HCT116 (cell line): ENCODE results near the gene POLR3GL. TPM values are rescaled to one million over a fixed set of nuclear protein-coding genes. Genes with fewer than 3 reads are reported as not detected.

ENCODE experiments used
- ATAC-seq: fragments of 200-7000 bp; cut with Tn5 transposase; 2 replicates; pipeline ENCODE4 v1.9.1; 2020; ENCODE audit warnings: mild to moderate bottlenecking, moderate library complexity
- BruUV-seq: library from RNA; stranded (reverse); fragments of 400-500 nt; replicated peaks from 2 replicates; lab custom pipeline; 2021; lab: Mats Ljungman, UMichigan
- CTCF ChIA-PET: fragments of 300-600 bp; sonication (Branson Sonifier 250); formaldehyde crosslinking; loops from one replicate; lab custom pipeline; 2021; ENCODE audit warnings: antibody characterized with exemption; lab: Charles Lee
- POLR2A ChIA-PET: fragments of 300-600, 350-600 bp; sonication (Branson Sonifier 250); formaldehyde crosslinking; loops from one replicate; lab custom pipeline; 2021; ENCODE audit warnings: antibody characterized with exemption; lab: Charles Lee
- RAD21 ChIA-PET, 2 experiments: fragments of 300-600 bp; sonication (Branson Sonifier 250); formaldehyde crosslinking; loops; one replicate each; lab custom pipeline; 2023; ENCODE audit warnings: low total read pairs in 2 of 2; ENCODE audit not compliant: uncharacterized antibody in 2 of 2, unreplicated experiment in 2 of 2, low non-redundant PET in 1 of 2; lab: Charles Lee
- DNase-seq: peaks from one replicate; pipeline ENCODE4 v3.0.0-alpha.2; 2010; ENCODE audit warnings: low read depth, low spot score
- H2AFZ ChIP-seq: fragments of 200-600 bp; shearing (Covaris generic), sonication (generic); 2 replicates; pipeline ENCODE4 v1.6.1; 2017; ENCODE audit warnings: low read depth, mixed run types, mixed read lengths, antibody characterized with exemption, low read length; ENCODE audit not compliant: poor library complexity, severe bottlenecking
- H3K27ac ChIP-seq: 2 replicates; pipeline ENCODE4 v1.5.1; 2012; ENCODE audit warnings: low read depth, low read length
- H3K27me3 ChIP-seq: fragments of 200-600 bp; sonication (generic); 2 replicates; pipeline ENCODE4 v1.6.1; 2016; ENCODE audit warnings: mixed run types, low read length, mixed read lengths; ENCODE audit not compliant: insufficient read depth
- H3K36me3 ChIP-seq, 2 experiments: fragments of 200-500 bp in 1 of 2; fragments of 200-600 bp in 1 of 2; sonication (Bioruptor generic) in 1 of 2; sonication (generic) in 1 of 2; 2 replicates each; pipeline versions ENCODE4 v1.5.1 to v1.6.1; 2014 to 2016; ENCODE audit warnings: low read length in 2 of 2, inconsistent platforms in 1 of 2, mixed read lengths in 1 of 2, mixed run types in 1 of 2; ENCODE audit not compliant: insufficient read depth in 2 of 2, control insufficient read depth in 1 of 2
- H3K4me1 ChIP-seq, 2 experiments: fragments of 200-600 bp in 1 of 2; sonication (generic) in 1 of 2; 2 replicates each; pipeline versions ENCODE4 v1.5.1 to v1.6.1; 2012 to 2017; ENCODE audit warnings: low read length in 2 of 2, inconsistent platforms in 1 of 2, mild to moderate bottlenecking in 1 of 2, mixed read lengths in 1 of 2, mixed run types in 1 of 2, moderate library complexity in 1 of 2; ENCODE audit not compliant: insufficient read depth in 2 of 2, control insufficient read depth in 1 of 2
- H3K4me2 ChIP-seq: fragments of 200-600 bp; sonication (generic); 2 replicates; pipeline ENCODE4 v1.6.1; 2017; ENCODE audit warnings: mixed run types, low read length, mixed read lengths
- H3K4me3 ChIP-seq, 2 experiments: fragments of 200-600 bp in 1 of 2; sonication (generic) in 1 of 2; replicated peaks in 1 of 2; 2 replicates each; pipeline ENCODE4 v1.5.1; 2011 to 2016; ENCODE audit warnings: low read length in 2 of 2, control low read depth in 1 of 2, low read depth in 1 of 2, mild to moderate bottlenecking in 1 of 2, mixed read lengths in 1 of 2, mixed run types in 1 of 2
- H3K79me2 ChIP-seq: fragments of 200-600 bp; sonication (generic); 2 replicates; pipeline ENCODE4 v1.6.1; 2017; ENCODE audit warnings: mild to moderate bottlenecking, mixed run types, low read length, moderate library complexity, mixed read lengths; ENCODE audit not compliant: insufficient read depth
- H3K9ac ChIP-seq: fragments of 200-600 bp; sonication (generic); 2 replicates; pipeline ENCODE4 v1.6.1; 2016; ENCODE audit warnings: low read length, mixed read lengths
- H3K9me2 ChIP-seq: fragments of 200-600 bp; sonication (generic), shearing (Covaris generic); 2 replicates; pipeline ENCODE4 v1.6.1; 2017; ENCODE audit warnings: mixed run types, mild to moderate bottlenecking, moderate library complexity; ENCODE audit not compliant: insufficient read depth
- H3K9me3 ChIP-seq, 2 experiments: fragments of 200-500 bp in 1 of 2; fragments of 200-600 bp in 1 of 2; sonication (Bioruptor generic) in 1 of 2; sonication (generic) in 1 of 2; 2 replicates each; pipeline ENCODE4 v1.6.1; 2014 to 2017; ENCODE audit warnings: low read length in 2 of 2, mixed read lengths in 2 of 2, inconsistent platforms in 1 of 2, low read depth in 1 of 2, mild to moderate bottlenecking in 1 of 2, mixed run types in 1 of 2, moderate library complexity in 1 of 2; ENCODE audit not compliant: control insufficient read depth in 1 of 2, insufficient read depth in 1 of 2
- H4K20me1 ChIP-seq: fragments of 200-600 bp; sonication (generic), shearing (Covaris generic); 2 replicates; pipeline ENCODE4 v1.6.1; 2017; ENCODE audit warnings: mixed run types, mild to moderate bottlenecking, moderate library complexity; ENCODE audit not compliant: insufficient read depth
- CEBPB ChIP-seq: IDR thresholded peaks from 2 replicates; pipeline ENCODE4 v1.6.1; 2012; ENCODE audit warnings: low read depth
- EGR1 ChIP-seq: IDR thresholded peaks from 2 replicates; pipeline ENCODE4 v1.6.1; 2012; ENCODE audit warnings: low read depth
- EZH2 ChIP-seq: fragments of 200-600 bp; sonication (generic); IDR thresholded peaks from 2 replicates; pipeline ENCODE4 v1.6.1; 2017; ENCODE audit warnings: antibody characterized with exemption, mixed run types
- EZH2phosphoT487 ChIP-seq: fragments of 200-600 bp; IDR thresholded peaks from 2 replicates; pipeline ENCODE4 v1.6.1; 2018; ENCODE audit warnings: antibody characterized with exemption, borderline replicate concordance
- JUND ChIP-seq: IDR thresholded peaks from 2 replicates; pipeline ENCODE4 v1.6.1; 2012
- RAD21 ChIP-seq: IDR thresholded peaks from 2 replicates; pipeline ENCODE4 v1.6.1; 2012; ENCODE audit warnings: low read depth, mild to moderate bottlenecking
- SIN3A ChIP-seq: IDR thresholded peaks from 2 replicates; pipeline ENCODE4 v1.6.1; 2012; ENCODE audit warnings: low read depth
- SP1 ChIP-seq: IDR thresholded peaks from 2 replicates; pipeline ENCODE4 v1.6.1; 2012; ENCODE audit warnings: low read depth
- SRF ChIP-seq: IDR thresholded peaks from 2 replicates; pipeline ENCODE4 v1.6.1; 2012; ENCODE audit warnings: low read depth
- TCF7L2 ChIP-seq: IDR thresholded peaks from 2 replicates; pipeline ENCODE4 v1.7.0; 2011; ENCODE audit warnings: borderline replicate concordance, inconsistent platforms; ENCODE audit not compliant: insufficient read depth, insufficient read length; ENCODE audit errors: extremely low read depth
- YY1 ChIP-seq: IDR thresholded peaks from 2 replicates; pipeline ENCODE4 v1.6.1; 2011; ENCODE audit warnings: low read length, low read depth, moderate library complexity, mild to moderate bottlenecking; ENCODE audit not compliant: insufficient replicate concordance; ENCODE audit errors: extremely low read depth
- ZFX ChIP-seq: fragments of 450-650 bp; IDR thresholded peaks from 2 replicates; pipeline ENCODE4 v1.6.1; 2017
- intact Hi-C: fragments of 100-400 bp; cut with micrococcal nuclease; formaldehyde crosslinking; loops from 2 replicates; pipeline ENCODE4 v1.10.0; 2022
- total RNA-seq: library from RNA; stranded (reverse); gene quantifications from one replicate; pipeline ENCODE4 v1.2.1, GENCODE V29; 2021; ENCODE audit not compliant: unreplicated experiment
- TF ChIP-seq, protein P1 (sequence below): IDR thresholded peaks from 2 replicates; pipeline ENCODE4 v1.6.1; 2012; ENCODE audit warnings: low read depth
- TF ChIP-seq, protein P2 (sequence below): IDR thresholded peaks from 2 replicates; pipeline ENCODE4 v1.6.1; 2012

The POLR3GL gene
- total RNA-seq, 1 experiment from 2014 or later: 17.9 TPM

DNA sequence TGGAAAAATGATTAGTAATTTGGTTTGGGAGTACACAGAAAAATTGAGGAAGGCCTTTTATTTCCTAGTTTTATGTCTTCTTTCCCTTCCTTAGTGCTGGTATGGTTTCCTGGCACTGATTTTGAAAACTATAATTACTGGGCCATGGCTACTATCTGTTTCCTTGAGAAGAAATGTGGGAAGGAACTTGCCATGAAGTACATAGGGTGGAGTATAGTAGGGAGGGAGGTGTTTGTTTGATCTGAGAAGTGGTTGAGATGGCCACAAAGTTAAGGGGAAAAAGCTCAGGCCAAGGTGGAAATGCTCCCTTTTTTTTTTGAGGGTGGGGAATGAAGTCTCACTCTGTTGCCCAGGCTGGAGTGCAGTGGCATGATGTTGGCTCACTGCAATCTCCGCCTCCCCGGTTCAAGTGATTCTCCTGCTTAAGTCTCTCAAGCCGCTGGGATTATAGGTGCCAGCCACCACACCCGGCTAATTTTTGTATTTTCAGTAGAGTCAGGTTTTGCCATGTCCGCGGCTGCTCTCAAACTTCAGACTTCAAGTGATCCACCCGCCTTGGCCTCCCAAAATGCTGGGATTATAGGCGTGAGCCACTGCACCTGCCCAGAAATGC, 45.7 kb downstream of the POLR3GL start:
- peak overlapping the region; percentile 61 for H2AFZ ChIP-seq
- H3K4me1 ChIP-seq: peaks cover 0 to 10% of the 10 kb centered on the region in 2 experiments; a peak in 2 of 4 replicates
- H3K27ac ChIP-seq: no peak overlapping the region
- no TSS peak for BruUV-seq
- no peaks in the 10 kb centered on the region for H3K9me3 ChIP-seq
- intact Hi-C loops: no loop called here
- H3K36me3 ChIP-seq: no peaks in the 10 kb centered on the region
- no peak for DNase-seq
- H4K20me1 ChIP-seq: no peaks in the 10 kb centered on the region
- no peak for ATAC-seq
- RAD21 ChIA-PET: interaction anchor here in 1 of 2 experiments (1.0 kb wide), 1 partner anchor 31 kb away, joined by 3 read pairs; no protein-coding TSS in a partner anchor
- no peak overlapping the region for H3K4me3 ChIP-seq
- H3K27me3 ChIP-seq: no peaks in the 10 kb centered on the region
- H3K9me2 ChIP-seq: no peaks in the 10 kb centered on the region
- POLR2A ChIA-PET: interaction anchor here (1.2 kb wide), 1 partner anchor 31 kb away, joined by 3 read pairs; no protein-coding TSS in a partner anchor
- no peaks in the 10 kb centered on the region for H3K79me2 ChIP-seq
- H3K9ac ChIP-seq: no peak overlapping the region
- no peak overlapping the region for H3K4me2 ChIP-seq
- CTCF ChIA-PET: interaction anchor here (1.0 to 4.7 kb wide), 4 partner anchors 31 to 165 kb away, joined by 4 to 40 read pairs (median 10); partner anchors contain the start of gene NUDT17
- TF ChIP-seq EZH2phosphoT487 (no peak), EGR1 (no peak), SRF (no peak), RAD21 (no peak), ZFX (no peak), SP1 (no peak), SIN3A (no peak), JUND (no peak), TCF7L2 (no peak), EZH2 (no peak), CEBPB (no peak), YY1 (no peak)
- TF ChIP-seq, protein P1, sequence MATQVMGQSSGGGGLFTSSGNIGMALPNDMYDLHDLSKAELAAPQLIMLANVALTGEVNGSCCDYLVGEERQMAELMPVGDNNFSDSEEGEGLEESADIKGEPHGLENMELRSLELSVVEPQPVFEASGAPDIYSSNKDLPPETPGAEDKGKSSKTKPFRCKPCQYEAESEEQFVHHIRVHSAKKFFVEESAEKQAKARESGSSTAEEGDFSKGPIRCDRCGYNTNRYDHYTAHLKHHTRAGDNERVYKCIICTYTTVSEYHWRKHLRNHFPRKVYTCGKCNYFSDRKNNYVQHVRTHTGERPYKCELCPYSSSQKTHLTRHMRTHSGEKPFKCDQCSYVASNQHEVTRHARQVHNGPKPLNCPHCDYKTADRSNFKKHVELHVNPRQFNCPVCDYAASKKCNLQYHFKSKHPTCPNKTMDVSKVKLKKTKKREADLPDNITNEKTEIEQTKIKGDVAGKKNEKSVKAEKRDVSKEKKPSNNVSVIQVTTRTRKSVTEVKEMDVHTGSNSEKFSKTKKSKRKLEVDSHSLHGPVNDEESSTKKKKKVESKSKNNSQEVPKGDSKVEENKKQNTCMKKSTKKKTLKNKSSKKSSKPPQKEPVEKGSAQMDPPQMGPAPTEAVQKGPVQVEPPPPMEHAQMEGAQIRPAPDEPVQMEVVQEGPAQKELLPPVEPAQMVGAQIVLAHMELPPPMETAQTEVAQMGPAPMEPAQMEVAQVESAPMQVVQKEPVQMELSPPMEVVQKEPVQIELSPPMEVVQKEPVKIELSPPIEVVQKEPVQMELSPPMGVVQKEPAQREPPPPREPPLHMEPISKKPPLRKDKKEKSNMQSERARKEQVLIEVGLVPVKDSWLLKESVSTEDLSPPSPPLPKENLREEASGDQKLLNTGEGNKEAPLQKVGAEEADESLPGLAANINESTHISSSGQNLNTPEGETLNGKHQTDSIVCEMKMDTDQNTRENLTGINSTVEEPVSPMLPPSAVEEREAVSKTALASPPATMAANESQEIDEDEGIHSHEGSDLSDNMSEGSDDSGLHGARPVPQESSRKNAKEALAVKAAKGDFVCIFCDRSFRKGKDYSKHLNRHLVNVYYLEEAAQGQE: no peak
- TF ChIP-seq, protein P2, sequence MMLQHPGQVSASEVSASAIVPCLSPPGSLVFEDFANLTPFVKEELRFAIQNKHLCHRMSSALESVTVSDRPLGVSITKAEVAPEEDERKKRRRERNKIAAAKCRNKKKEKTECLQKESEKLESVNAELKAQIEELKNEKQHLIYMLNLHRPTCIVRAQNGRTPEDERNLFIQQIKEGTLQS: no peak
